Prostate gland (tissue), 2 donors: Measurements from ENCODE around the gene PRR7. TPM values are rescaled to one million over a fixed set of nuclear protein-coding genes. Genes with fewer than 3 reads are reported as not detected.

Experiments used
- DNase-seq: peaks from one replicate; pipeline ENCODE4 v3.0.0-alpha.2; 2019; ENCODE audit warnings: low spot score
- H3K27ac ChIP-seq, 2 donors: fragments of 200-600 bp; sonication (generic); 2 replicates each; pipeline ENCODE4 v1.5.1; 2017 to 2019
- H3K27me3 ChIP-seq: fragments of 200-600 bp; sonication (generic); replicated peaks from 2 replicates; pipeline ENCODE4 v1.5.1; 2019; ENCODE audit not compliant: insufficient read depth
- H3K36me3 ChIP-seq, 2 donors: fragments of 200-600 bp; sonication (generic); 1 replicate in 1 of 2; 2 replicates in 1 of 2; pipeline versions ENCODE4 v1.5.1 to v1.8.1; 2017 to 2019
- H3K4me1 ChIP-seq: fragments of 200-600 bp; sonication (generic); replicated peaks from 2 replicates; pipeline ENCODE4 v1.5.1; 2019
- H3K4me3 ChIP-seq, 2 donors: fragments of 200-600 bp; sonication (generic); 2 replicates each; pipeline ENCODE4 v1.5.1; 2017 to 2019
- H3K9me3 ChIP-seq: fragments of 200-600 bp; sonication (generic); 2 replicates; pipeline ENCODE4 v1.5.1; 2017
- CTCF ChIP-seq, 4 experiments: fragments of 200-600 bp in 2 of 4; fragments of 450-650 bp in 2 of 4; sonication (generic) in 2 of 4; IDR thresholded peaks; 1 replicate in 3 of 4; 2 replicates in 1 of 4; pipeline ENCODE4 v1.5.1; 2016 to 2019; ENCODE audit warnings: antibody characterized with exemption in 4 of 4, mild to moderate bottlenecking in 2 of 4, moderate library complexity in 2 of 4
- POLR2A ChIP-seq: fragments of 450-650 bp; IDR thresholded peaks from one replicate; pipeline ENCODE4 v1.6.1; 2016; ENCODE audit warnings: antibody characterized with exemption, mild to moderate bottlenecking
- POLR2AphosphoS5 ChIP-seq: sonication (generic); formaldehyde crosslinking; IDR thresholded peaks from one replicate; pipeline ENCODE4 v1.6.1; 2017; ENCODE audit warnings: antibody characterized with exemption
- WGBS: methylation state at CpG from one replicate; pipeline ENCODE4 v1.1.5; 2018; 5-methylcytosine and 5-hydroxymethylcytosine counted together
- intact Hi-C: fragments of 100-400 bp; cut with DNase I; formaldehyde crosslinking; loops from one replicate; pipeline ENCODE4 v1.14.2; 2022
- total RNA-seq, 2 donors: library from RNA; depleted of rRNA; stranded (reverse); fragments of >200 nt; gene quantifications; one replicate each; pipeline ENCODE4 v1.1.0, GENCODE V29; 2016

PRR7 gene
- total RNA-seq, 2 donors from 2014 or later: 8.7 to 11.0 TPM

GRCh38 chr5:177431317-177432142 is 15.1 kb upstream of the PRR7 start:
- 90% methylated on average over 24 of the region's 29 CpGs for WGBS
- Histone ChIP-seq H3K27me3 (no peaks in the 10 kb centered on the region), H3K4me3 (no peak overlapping the region), H3K36me3 (peaks cover 13 to 29% of the 10 kb centered on the region in 2 donors), H3K27ac (no peak overlapping the region), H3K9me3 (no peaks in the 10 kb centered on the region), H3K4me1 (peaks cover 3% of the 10 kb centered on the region)
- TF ChIP-seq CTCF (IDR thresholded peaks at IDR 0.05): no peak
- intact Hi-C loops: no loop called here
- no peak for DNase-seq

- intact Hi-C loops: no loop called here
- no peak overlapping the region for H3K27ac ChIP-seq
- no peak overlapping the region for H3K4me3 ChIP-seq
- no peak for TF ChIP-seq POLR2AphosphoS5
- TF ChIP-seq POLR2A: no peak
- TF ChIP-seq CTCF (IDR thresholded peaks at IDR 0.05): no peak
- peaks cover 13 to 31% of the 10 kb centered on the region in 2 donors for H3K36me3 ChIP-seq
- 81% methylated on average over 15 of the region's 18 CpGs for WGBS
- no peak for DNase-seq
- H3K9me3 ChIP-seq: no peaks in the 10 kb centered on the region
- H3K4me1 ChIP-seq: no peaks in the 10 kb centered on the region
- no peaks in the 10 kb centered on the region for H3K27me3 ChIP-seq
Measured at GRCh38 chr5:177432143-177432838, 14.3 kb upstream of the PRR7 start.

- no peaks in the 10 kb centered on the region for H3K4me1 ChIP-seq
- no peak for DNase-seq
- H3K9me3 ChIP-seq: no peaks in the 10 kb centered on the region
- H3K4me3 ChIP-seq: no peak overlapping the region
- no peaks in the 10 kb centered on the region for H3K27me3 ChIP-seq
- WGBS: 89% methylated on average over 24 of the region's 25 CpGs
- H3K27ac ChIP-seq: no peak overlapping the region
- intact Hi-C loops: no loop called here
- no peak for TF ChIP-seq POLR2A
- no peak for TF ChIP-seq CTCF (IDR thresholded peaks at IDR 0.05)
- no peak for TF ChIP-seq POLR2AphosphoS5
- peaks cover 13 to 31% of the 10 kb centered on the region in 2 donors for H3K36me3 ChIP-seq
Measured at GRCh38 chr5:177432839-177433657, 13.6 kb upstream of the PRR7 start.

- WGBS: 87% methylated on average over 29 of the region's 29 CpGs
- H3K4me3 ChIP-seq: no peak overlapping the region
- H3K4me1 ChIP-seq: no peaks in the 10 kb centered on the region
- H3K27ac ChIP-seq: no peak overlapping the region
- intact Hi-C loops: no loop called here
- TF ChIP-seq POLR2AphosphoS5: no peak
- H3K36me3 ChIP-seq: peaks cover 13 to 31% of the 10 kb centered on the region in 2 donors
- DNase-seq: no peak
- no peaks in the 10 kb centered on the region for H3K9me3 ChIP-seq
- H3K27me3 ChIP-seq: no peaks in the 10 kb centered on the region
Measured at GRCh38 chr5:177433658-177434217, 12.9 kb upstream of the PRR7 start.

- Histone ChIP-seq H3K36me3 (peaks cover 13 to 31% of the 10 kb centered on the region in 2 donors), H3K27ac (no peak overlapping the region), H3K4me1 (no peaks in the 10 kb centered on the region), H3K9me3 (no peaks in the 10 kb centered on the region), H3K4me3 (no peak overlapping the region), H3K27me3 (no peaks in the 10 kb centered on the region)
- TF ChIP-seq CTCF (IDR thresholded peaks at IDR 0.05) (no peak), POLR2AphosphoS5 (no peak), POLR2A (no peak)
- DNase-seq: no peak
- intact Hi-C loops: no loop called here
- WGBS: 83% methylated on average over 8 of the region's 8 CpGs
Measured at GRCh38 chr5:177434437-177434836, 12.2 kb upstream of the PRR7 start.
